GM23338 (cell line): ENCODE data around the gene ARHGEF9. TPM values are rescaled to one million over a fixed set of nuclear protein-coding genes. Genes with fewer than 3 reads are reported as not detected.

Experiments used
- ATAC-seq: fragments of 200-7000 bp; cut with Tn5 transposase; 3 replicates; pipeline ENCODE4 v1.9.1; 2020
- DNase-seq: peaks from one replicate; pipeline ENCODE4 v3.0.0-alpha.2; 2015; ENCODE audit warnings: low spot score
- H2AFZ ChIP-seq: fragments of 200-600 bp; sonication (generic); 2 replicates; pipeline ENCODE4 v1.8.0; 2016; ENCODE audit warnings: antibody characterized with exemption, mild to moderate bottlenecking, moderate library complexity
- H3F3A ChIP-seq: fragments of 200-600 bp; sonication (generic); replicated peaks from 2 replicates; pipeline ENCODE4 v1.8.0; 2017; ENCODE audit warnings: antibody characterized with exemption, mixed run types, low read depth
- H3K27ac ChIP-seq: fragments of 200-600 bp; sonication (generic); 2 replicates; pipeline ENCODE4 v1.6.1; 2016; ENCODE audit warnings: low read depth
- H3K27me3 ChIP-seq: fragments of 200-600 bp; sonication (generic); 2 replicates; pipeline ENCODE4 v1.8.0; 2016; ENCODE audit warnings: mild to moderate bottlenecking, mixed run types, moderate library complexity; ENCODE audit not compliant: insufficient read depth
- H3K36me3 ChIP-seq: fragments of 200-600 bp; sonication (generic); 2 replicates; pipeline ENCODE4 v1.8.0; 2016; ENCODE audit warnings: mild to moderate bottlenecking; ENCODE audit not compliant: insufficient read depth
- H3K4me1 ChIP-seq: fragments of 200-600 bp; sonication (generic); 2 replicates; pipeline ENCODE4 v1.8.0; 2016; ENCODE audit warnings: mild to moderate bottlenecking, moderate library complexity; ENCODE audit not compliant: insufficient read depth
- H3K4me2 ChIP-seq: fragments of 200-600 bp; sonication (generic); 2 replicates; pipeline ENCODE4 v1.7.1; 2017; ENCODE audit warnings: mixed run types
- H3K4me3 ChIP-seq: fragments of 200-600 bp; sonication (generic); 2 replicates; pipeline ENCODE4 v1.6.1; 2016; ENCODE audit warnings: mixed run types
- H3K79me2 ChIP-seq: fragments of 200-600 bp; sonication (generic); replicated peaks from 2 replicates; pipeline ENCODE4 v1.8.0; 2017; ENCODE audit warnings: mild to moderate bottlenecking; ENCODE audit not compliant: insufficient read depth
- H3K9me2 ChIP-seq: fragments of 200-600 bp; sonication (generic); 2 replicates; pipeline ENCODE4 v1.8.0; 2017; ENCODE audit not compliant: insufficient read depth
- H4K20me1 ChIP-seq: fragments of 200-600 bp; sonication (generic); replicated peaks from 2 replicates; pipeline ENCODE4 v1.8.0; 2017; ENCODE audit warnings: mild to moderate bottlenecking; ENCODE audit not compliant: insufficient read depth
- H3K27ac Mint-ChIP-seq: 2 replicates; pipeline ENCODE4 v1.8.0; 2020; ENCODE audit warnings: inconsistent platforms, mild to moderate bottlenecking, moderate library complexity, mixed read lengths
- H3K27me3 Mint-ChIP-seq: 3 replicates; pipeline ENCODE4 v1.8.0; 2022; ENCODE audit warnings: low read depth, mild to moderate bottlenecking, moderate library complexity, mixed read lengths, inconsistent platforms; ENCODE audit not compliant: insufficient read depth, poor library complexity
- H3K36me3 Mint-ChIP-seq: 3 replicates; pipeline ENCODE4 v1.8.0; 2021; ENCODE audit warnings: low read depth, mild to moderate bottlenecking, inconsistent platforms, moderate library complexity, mixed read lengths
- H3K4me1 Mint-ChIP-seq: 3 replicates; pipeline ENCODE4 v1.8.0; 2020; ENCODE audit warnings: mild to moderate bottlenecking, inconsistent platforms, mixed read lengths
- H3K4me3 Mint-ChIP-seq: 3 replicates; pipeline ENCODE4 v1.8.0; 2021; ENCODE audit warnings: moderate library complexity, mild to moderate bottlenecking, inconsistent platforms, mixed read lengths
- H3K9me3 Mint-ChIP-seq: 3 replicates; pipeline ENCODE4 v1.8.0; 2020; ENCODE audit warnings: moderate library complexity, mild to moderate bottlenecking, inconsistent platforms, mixed read lengths
- CREB1 ChIP-seq: fragments of 250-450 bp; sonication (Bioruptor Pico); IDR thresholded peaks from 2 replicates; pipeline ENCODE4 v1.5.0; 2020; ENCODE audit warnings: low read depth, mild to moderate bottlenecking, moderate library complexity
- ETS1 ChIP-seq: IDR thresholded peaks from 2 replicates; pipeline ENCODE4 v1.6.1; 2016; ENCODE audit warnings: antibody characterized with exemption
- EZH2 ChIP-seq: fragments of 200-600 bp; sonication (generic); IDR thresholded peaks from one replicate; pipeline ENCODE4 v1.8.0; 2017; ENCODE audit warnings: antibody characterized with exemption, mild to moderate bottlenecking, low read depth; ENCODE audit not compliant: unreplicated experiment
- EZH2phosphoT487 ChIP-seq: fragments of 200-600 bp; sonication (generic); IDR thresholded peaks from one replicate; pipeline ENCODE4 v1.8.1; 2018; ENCODE audit warnings: antibody characterized with exemption; ENCODE audit not compliant: unreplicated experiment
- JUNB ChIP-seq: IDR thresholded peaks from one replicate; pipeline ENCODE4 v1.6.1; 2016; ENCODE audit warnings: antibody characterized with exemption; ENCODE audit not compliant: unreplicated experiment
- NANOG ChIP-seq: IDR thresholded peaks from 2 replicates; pipeline ENCODE4 v1.6.1; 2016; ENCODE audit warnings: antibody characterized with exemption, borderline replicate concordance
- POLR2AphosphoS5 ChIP-seq: IDR thresholded peaks from 2 replicates; pipeline ENCODE4 v1.6.1; 2016; ENCODE audit warnings: antibody characterized with exemption, low read depth
- REST ChIP-seq: IDR thresholded peaks from one replicate; pipeline ENCODE4 v1.6.1; 2018; ENCODE audit warnings: antibody characterized with exemption; ENCODE audit not compliant: unreplicated experiment
- STAT1 ChIP-seq: IDR thresholded peaks from one replicate; pipeline ENCODE4 v1.6.1; 2016; ENCODE audit warnings: antibody characterized with exemption; ENCODE audit not compliant: unreplicated experiment
- ZNF114 ChIP-seq: fragments of 250-450 bp; sonication (Bioruptor Pico); IDR thresholded peaks from 2 replicates; pipeline ENCODE4 v1.5.0; 2020; ENCODE audit warnings: mild to moderate bottlenecking, moderate library complexity
- ZNF331 ChIP-seq: fragments of 250-450 bp; sonication (Bioruptor Pico); IDR thresholded peaks from 2 replicates; pipeline ENCODE4 v1.5.0; 2020; ENCODE audit warnings: low read depth, mild to moderate bottlenecking, moderate library complexity
- polyA plus RNA-seq: library from polyadenylated mRNA; unstranded; fragments of >200 nt; fragmentation: Nextera tagmentation; extraction: Ambion mirVana; gene quantifications from 2 replicates; pipeline ENCODE4 v1.2.1, GENCODE V29; 2016
- total RNA-seq: library from RNA; depleted of rRNA; stranded (reverse); fragments of >200 nt; shearing (Covaris generic); gene quantifications from 2 replicates; pipeline ENCODE4 v1.2.3, GENCODE V29; 2014
- TF ChIP-seq, protein P1 (sequence below), 2 experiments: fragments of 200-600 bp in 1 of 2; sonication (generic) in 1 of 2; conservative IDR thresholded peaks; 2 replicates each; pipeline versions ENCODE4 v1.5.1 to v1.6.1; 2016 to 2017; ENCODE audit warnings: antibody characterized with exemption in 2 of 2, low read depth in 2 of 2, mild to moderate bottlenecking in 2 of 2, moderate library complexity in 1 of 2
- TF ChIP-seq, protein P2 (sequence below): fragments of 250-450 bp; sonication (Bioruptor Pico); IDR thresholded peaks from 2 replicates; pipeline ENCODE4 v1.5.0; 2020; ENCODE audit warnings: mild to moderate bottlenecking, moderate library complexity

The ARHGEF9 gene
- total and polyA plus RNA-seq, 2 experiments from 2014 or later: 23.1 to 35.9 TPM

- 0 out of 3 replicates have a peak, but pooled peaks cover 3% of the 10 kb centered on the region for H3K36me3 Mint-ChIP-seq
- H3F3A ChIP-seq: no peaks in the 10 kb centered on the region
- H3K36me3 ChIP-seq: no peaks in the 10 kb centered on the region; the same call in 1 of the 2 replicates
- H3K27ac ChIP-seq: no peak overlapping the region
- no peaks in the 10 kb centered on the region; the same call in 1 of the 2 replicates for H4K20me1 ChIP-seq
- H3K4me2 ChIP-seq: no peak overlapping the region
- H3K27me3 Mint-ChIP-seq: no peaks in the 10 kb centered on the region
- no peaks in the 10 kb centered on the region for H3K9me3 Mint-ChIP-seq
- no peaks in the 10 kb centered on the region for H3K27me3 ChIP-seq
- DNase-seq (no peak), ATAC-seq (no peak)
- TF ChIP-seq EZH2phosphoT487 (no peak), POLR2AphosphoS5 (no peak), EZH2 (no peak), JUNB (no peak), REST (no peak), ETS1 (no peak), NANOG (no peak), STAT1 (no peak), ZNF114 (CRISPR knock-in tag) (no peak), CREB1 (CRISPR knock-in tag) (no peak), ZNF331 (no peak)
- TF ChIP-seq, protein P1, sequence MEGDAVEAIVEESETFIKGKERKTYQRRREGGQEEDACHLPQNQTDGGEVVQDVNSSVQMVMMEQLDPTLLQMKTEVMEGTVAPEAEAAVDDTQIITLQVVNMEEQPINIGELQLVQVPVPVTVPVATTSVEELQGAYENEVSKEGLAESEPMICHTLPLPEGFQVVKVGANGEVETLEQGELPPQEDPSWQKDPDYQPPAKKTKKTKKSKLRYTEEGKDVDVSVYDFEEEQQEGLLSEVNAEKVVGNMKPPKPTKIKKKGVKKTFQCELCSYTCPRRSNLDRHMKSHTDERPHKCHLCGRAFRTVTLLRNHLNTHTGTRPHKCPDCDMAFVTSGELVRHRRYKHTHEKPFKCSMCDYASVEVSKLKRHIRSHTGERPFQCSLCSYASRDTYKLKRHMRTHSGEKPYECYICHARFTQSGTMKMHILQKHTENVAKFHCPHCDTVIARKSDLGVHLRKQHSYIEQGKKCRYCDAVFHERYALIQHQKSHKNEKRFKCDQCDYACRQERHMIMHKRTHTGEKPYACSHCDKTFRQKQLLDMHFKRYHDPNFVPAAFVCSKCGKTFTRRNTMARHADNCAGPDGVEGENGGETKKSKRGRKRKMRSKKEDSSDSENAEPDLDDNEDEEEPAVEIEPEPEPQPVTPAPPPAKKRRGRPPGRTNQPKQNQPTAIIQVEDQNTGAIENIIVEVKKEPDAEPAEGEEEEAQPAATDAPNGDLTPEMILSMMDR (conservative IDR thresholded peaks at IDR 0.05; ENCODE audit: low read depth in 2 of 2): no peak
- TF ChIP-seq, protein P2, sequence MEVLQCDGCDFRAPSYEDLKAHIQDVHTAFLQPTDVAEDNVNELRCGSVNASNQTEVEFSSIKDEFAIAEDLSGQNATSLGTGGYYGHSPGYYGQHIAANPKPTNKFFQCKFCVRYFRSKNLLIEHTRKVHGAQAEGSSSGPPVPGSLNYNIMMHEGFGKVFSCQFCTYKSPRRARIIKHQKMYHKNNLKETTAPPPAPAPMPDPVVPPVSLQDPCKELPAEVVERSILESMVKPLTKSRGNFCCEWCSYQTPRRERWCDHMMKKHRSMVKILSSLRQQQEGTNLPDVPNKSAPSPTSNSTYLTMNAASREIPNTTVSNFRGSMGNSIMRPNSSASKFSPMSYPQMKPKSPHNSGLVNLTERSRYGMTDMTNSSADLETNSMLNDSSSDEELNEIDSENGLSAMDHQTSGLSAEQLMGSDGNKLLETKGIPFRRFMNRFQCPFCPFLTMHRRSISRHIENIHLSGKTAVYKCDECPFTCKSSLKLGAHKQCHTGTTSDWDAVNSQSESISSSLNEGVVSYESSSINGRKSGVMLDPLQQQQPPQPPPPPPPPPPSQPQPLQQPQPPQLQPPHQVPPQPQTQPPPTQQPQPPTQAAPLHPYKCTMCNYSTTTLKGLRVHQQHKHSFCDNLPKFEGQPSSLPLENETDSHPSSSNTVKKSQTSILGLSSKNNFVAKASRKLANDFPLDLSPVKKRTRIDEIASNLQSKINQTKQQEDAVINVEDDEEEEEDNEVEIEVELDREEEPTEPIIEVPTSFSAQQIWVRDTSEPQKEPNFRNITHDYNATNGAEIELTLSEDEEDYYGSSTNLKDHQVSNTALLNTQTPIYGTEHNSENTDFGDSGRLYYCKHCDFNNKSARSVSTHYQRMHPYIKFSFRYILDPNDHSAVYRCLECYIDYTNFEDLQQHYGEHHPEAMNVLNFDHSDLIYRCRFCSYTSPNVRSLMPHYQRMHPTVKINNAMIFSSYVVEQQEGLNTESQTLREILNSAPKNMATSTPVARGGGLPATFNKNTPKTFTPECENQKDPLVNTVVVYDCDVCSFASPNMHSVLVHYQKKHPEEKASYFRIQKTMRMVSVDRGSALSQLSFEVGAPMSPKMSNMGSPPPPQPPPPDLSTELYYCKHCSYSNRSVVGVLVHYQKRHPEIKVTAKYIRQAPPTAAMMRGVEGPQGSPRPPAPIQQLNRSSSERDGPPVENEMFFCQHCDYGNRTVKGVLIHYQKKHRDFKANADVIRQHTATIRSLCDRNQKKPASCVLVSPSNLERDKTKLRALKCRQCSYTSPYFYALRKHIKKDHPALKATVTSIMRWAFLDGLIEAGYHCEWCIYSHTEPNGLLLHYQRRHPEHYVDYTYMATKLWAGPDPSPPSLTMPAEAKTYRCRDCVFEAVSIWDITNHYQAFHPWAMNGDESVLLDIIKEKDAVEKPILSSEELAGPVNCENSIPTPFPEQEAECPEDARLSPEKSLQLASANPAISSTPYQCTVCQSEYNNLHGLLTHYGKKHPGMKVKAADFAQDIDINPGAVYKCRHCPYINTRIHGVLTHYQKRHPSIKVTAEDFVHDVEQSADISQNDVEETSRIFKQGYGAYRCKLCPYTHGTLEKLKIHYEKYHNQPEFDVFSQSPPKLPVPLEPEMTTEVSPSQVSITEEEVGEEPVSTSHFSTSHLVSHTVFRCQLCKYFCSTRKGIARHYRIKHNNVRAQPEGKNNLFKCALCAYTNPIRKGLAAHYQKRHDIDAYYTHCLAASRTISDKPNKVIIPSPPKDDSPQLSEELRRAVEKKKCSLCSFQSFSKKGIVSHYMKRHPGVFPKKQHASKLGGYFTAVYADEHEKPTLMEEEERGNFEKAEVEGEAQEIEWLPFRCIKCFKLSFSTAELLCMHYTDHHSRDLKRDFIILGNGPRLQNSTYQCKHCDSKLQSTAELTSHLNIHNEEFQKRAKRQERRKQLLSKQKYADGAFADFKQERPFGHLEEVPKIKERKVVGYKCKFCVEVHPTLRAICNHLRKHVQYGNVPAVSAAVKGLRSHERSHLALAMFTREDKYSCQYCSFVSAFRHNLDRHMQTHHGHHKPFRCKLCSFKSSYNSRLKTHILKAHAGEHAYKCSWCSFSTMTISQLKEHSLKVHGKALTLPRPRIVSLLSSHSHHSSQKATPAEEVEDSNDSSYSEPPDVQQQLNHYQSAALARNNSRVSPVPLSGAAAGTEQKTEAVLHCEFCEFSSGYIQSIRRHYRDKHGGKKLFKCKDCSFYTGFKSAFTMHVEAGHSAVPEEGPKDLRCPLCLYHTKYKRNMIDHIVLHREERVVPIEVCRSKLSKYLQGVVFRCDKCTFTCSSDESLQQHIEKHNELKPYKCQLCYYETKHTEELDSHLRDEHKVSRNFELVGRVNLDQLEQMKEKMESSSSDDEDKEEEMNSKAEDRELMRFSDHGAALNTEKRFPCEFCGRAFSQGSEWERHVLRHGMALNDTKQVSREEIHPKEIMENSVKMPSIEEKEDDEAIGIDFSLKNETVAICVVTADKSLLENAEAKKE: no peak
- H3K79me2 ChIP-seq: peaks cover 70% of the 10 kb centered on the region
- H3K4me1 Mint-ChIP-seq: peaks cover 32% of the 10 kb centered on the region
- H3K4me1 ChIP-seq: peaks cover 6% of the 10 kb centered on the region; the same call in 1 of the 2 replicates
- no peak overlapping the region for H2AFZ ChIP-seq
- no peak overlapping the region for H3K27ac Mint-ChIP-seq
- H3K4me3 Mint-ChIP-seq: no peak overlapping the region
- no peaks in the 10 kb centered on the region for H3K9me2 ChIP-seq
- H3K4me3 ChIP-seq: no peak overlapping the region
These were observed 38.7 kb downstream of the ARHGEF9 start for GRCh38 chrX:63746278-63746677.
